Common myeloid progenitor, CD34-positive (primary cell): ENCODE data around the gene SLC39A1.

ENCODE experiments used
- CTCF ChIA-PET: fragments of 350-600 bp; sonication (Branson Sonifier 250); formaldehyde crosslinking; loops from one replicate; lab custom pipeline; 2021; ENCODE audit warnings: antibody characterized with exemption; lab: Charles Lee
- POLR2A ChIA-PET: fragments of 350-600 bp; sonication (Branson Sonifier 250); formaldehyde crosslinking; loops from one replicate; lab custom pipeline; 2021; ENCODE audit warnings: antibody characterized with exemption; lab: Charles Lee
- DNase-seq, 3 donors: peaks; one replicate each; pipeline versions ENCODE4 v3.0.0 to v3.0.0-alpha.2; 2013
- H3K27ac ChIP-seq, 2 experiments: 1 replicate in 1 of 2; 2 replicates in 1 of 2; pipeline ENCODE4 v1.7.0; 2013; ENCODE audit warnings: inconsistent platforms in 2 of 2, low read length in 2 of 2, mild to moderate bottlenecking in 2 of 2, low read depth in 1 of 2, moderate library complexity in 1 of 2; ENCODE audit not compliant: severe bottlenecking in 2 of 2, insufficient read depth in 1 of 2, poor library complexity in 1 of 2
- H3K27me3 ChIP-seq, 5 experiments: replicated peaks in 2 of 5; 1 replicate in 3 of 5; 2 replicates in 2 of 5; pipeline versions ENCODE4 v1.6.1 to v1.7.0; 2013; ENCODE audit warnings: low read length in 4 of 5, mild to moderate bottlenecking in 2 of 5, moderate library complexity in 2 of 5, inconsistent platforms in 1 of 5; ENCODE audit not compliant: insufficient read depth in 5 of 5, control insufficient read depth in 4 of 5
- H3K36me3 ChIP-seq, 4 experiments: 1 replicate in 2 of 4; 2 replicates in 2 of 4; pipeline versions ENCODE4 v1.6.1 to v1.7.0; 2013; ENCODE audit warnings: low read length in 3 of 4, control low read depth in 1 of 4, mild to moderate bottlenecking in 1 of 4; ENCODE audit not compliant: control insufficient read depth in 4 of 4, insufficient read depth in 4 of 4
- H3K4me1 ChIP-seq, 4 experiments: 1 replicate in 3 of 4; 2 replicates in 1 of 4; pipeline versions ENCODE4 v1.6.1 to v1.7.1; 2013; ENCODE audit warnings: low read length in 3 of 4, mild to moderate bottlenecking in 3 of 4, control low read depth in 1 of 4, inconsistent platforms in 1 of 4, moderate library complexity in 1 of 4; ENCODE audit not compliant: control insufficient read depth in 4 of 4, insufficient read depth in 4 of 4; ENCODE audit errors: control extremely low read depth in 1 of 4
- H3K4me3 ChIP-seq, 7 experiments: 1 replicate in 4 of 7; 2 replicates in 3 of 7; pipeline versions ENCODE4 v1.5.1 to v1.7.0; 2013; ENCODE audit warnings: mild to moderate bottlenecking in 7 of 7, low read length in 6 of 7, moderate library complexity in 6 of 7, inconsistent platforms in 2 of 7, low read depth in 2 of 7, control low read depth in 1 of 7; ENCODE audit not compliant: insufficient read depth in 4 of 7, control insufficient read depth in 1 of 7; ENCODE audit errors: extremely low read depth in 1 of 7
- H3K9me3 ChIP-seq, 5 experiments: 1 replicate in 4 of 5; 2 replicates in 1 of 5; pipeline versions ENCODE4 v1.6.1 to v1.7.1; 2013; ENCODE audit warnings: low read length in 4 of 5, mild to moderate bottlenecking in 2 of 5, inconsistent platforms in 1 of 5, low read depth in 1 of 5, moderate library complexity in 1 of 5; ENCODE audit not compliant: control insufficient read depth in 4 of 5, insufficient read depth in 2 of 5; ENCODE audit errors: control extremely low read depth in 1 of 5
- WGBS: methylation state at CpG from one replicate; pipeline ENCODE4 v1.1.5; 2013; ENCODE audit not compliant: insufficient coverage; 5-methylcytosine and 5-hydroxymethylcytosine counted together

Gene SLC39A1

DNA sequence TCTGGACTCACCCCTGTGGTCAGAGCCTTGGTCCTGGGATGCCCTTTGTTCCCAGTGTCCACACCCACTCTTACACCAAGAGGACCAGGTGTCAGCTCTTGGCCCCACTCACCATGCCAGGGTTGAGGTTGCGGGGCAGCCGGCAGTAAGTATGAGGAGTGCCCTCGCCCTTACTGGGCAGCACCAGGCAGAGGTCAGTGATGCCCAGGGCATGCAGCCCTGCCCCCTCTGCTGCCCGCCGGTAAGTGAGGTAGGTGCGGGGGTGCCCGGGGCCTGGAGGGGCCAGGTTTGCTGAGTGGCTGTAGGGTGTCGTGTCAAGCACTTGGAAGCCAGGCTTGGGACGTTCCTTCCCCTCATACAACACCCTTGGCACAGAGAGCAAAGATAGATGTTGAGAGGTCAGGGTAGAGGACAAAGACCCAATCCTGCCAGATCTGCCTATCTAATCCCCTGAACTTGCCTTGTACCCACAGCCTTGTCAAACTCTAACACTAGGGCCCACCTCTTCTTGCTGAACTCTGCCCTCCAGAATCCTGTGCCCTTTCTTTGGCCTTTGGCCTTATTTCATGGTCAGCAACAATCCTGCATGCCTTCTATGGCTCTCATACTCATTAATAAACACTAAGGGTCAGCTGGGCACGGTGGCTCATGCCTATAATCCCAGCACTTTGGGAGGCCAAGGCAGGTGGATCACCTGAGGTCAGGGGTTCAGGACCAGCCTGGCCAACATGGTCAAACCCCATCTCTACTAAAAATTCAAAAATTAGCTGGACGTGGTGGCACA is 20.4 kb downstream of the SLC39A1 start:
- CTCF ChIA-PET = interaction anchor here (0.7 to 5.1 kb wide), 3 partner anchors 9 to 20 kb away, joined by 3 to 31 read pairs (median 10); partner anchors contain the start of gene GATAD2B
- Histone ChIP-seq H3K36me3 (peaks cover 7 to 62% (median 47%) of the 10 kb centered on the region in 4 experiments), H3K27ac (no peak overlapping the region), H3K4me1 (peaks cover 4 to 33% (median 30%) of the 10 kb centered on the region in 4 experiments), H3K27me3 (no peaks in the 10 kb centered on the region), H3K4me3 (no peak overlapping the region), H3K9me3 (no peaks in the 10 kb centered on the region)
- DNase-seq = no peak
- 100% methylated on average over 5 of the region's 11 CpGs for WGBS
- POLR2A ChIA-PET = no interaction called here

GRCh38 chr1:153941826-153942725 is 21.3 kb downstream of the SLC39A1 start:
- POLR2A ChIA-PET = no interaction called here
- Histone ChIP-seq H3K4me1 (peaks cover 4 to 28% (median 26%) of the 10 kb centered on the region in 4 experiments), H3K27me3 (no peaks in the 10 kb centered on the region), H3K4me3 (no peak overlapping the region), H3K27ac (no peak overlapping the region), H3K36me3 (peaks cover 9 to 64% (median 50%) of the 10 kb centered on the region in 4 experiments), H3K9me3 (no peaks in the 10 kb centered on the region)
- DNase-seq = no peak
- CTCF ChIA-PET = interaction anchor here (0.7 to 1.8 kb wide), 2 partner anchors 13 to 29 kb away, joined by 3 to 5 read pairs; no protein-coding TSS in a partner anchor
- WGBS = 99% methylated on average over 20 of the region's 34 CpGs

- no peaks in the 10 kb centered on the region for H3K9me3 ChIP-seq
- ChIA-PET POLR2A (interaction anchor here (0.6 to 0.8 kb wide), 2 partner anchors 17 to 174 kb away, joined by 3 to 5 read pairs; no protein-coding TSS in a partner anchor), CTCF (interaction anchor here (0.6 to 1.8 kb wide), 6 partner anchors 10 to 81 kb away, joined by 3 to 5 read pairs (median 4); partner anchors contain the start of gene JTB)
- peaks cover 4 to 21% (median 21%) of the 10 kb centered on the region in 4 experiments for H3K4me1 ChIP-seq
- peaks cover 13 to 75% (median 63%) of the 10 kb centered on the region in 4 experiments for H3K36me3 ChIP-seq
- H3K27me3 ChIP-seq = no peaks in the 10 kb centered on the region
- DNase-seq = no peak
- no peak overlapping the region for H3K4me3 ChIP-seq
- no peak overlapping the region for H3K27ac ChIP-seq
- 100% methylated on average over 8 of the region's 8 CpGs for WGBS
Measured at GRCh38 chr1:153940756-153941155, 22.6 kb downstream of the SLC39A1 start.

GRCh38 chr1:153939476-153939875 is 23.9 kb downstream of the SLC39A1 start:
- Histone ChIP-seq H3K9me3 (no peaks in the 10 kb centered on the region), H3K27ac (no peak overlapping the region), H3K4me3 (no peak overlapping the region), H3K36me3 (peaks cover 13 to 85% (median 70%) of the 10 kb centered on the region in 4 experiments), H3K27me3 (no peaks in the 10 kb centered on the region), H3K4me1 (peaks cover 4 to 9% (median 9%) of the 10 kb centered on the region in 4 experiments)
- POLR2A ChIA-PET = no interaction called here
- WGBS = 96% methylated on average over 12 of the region's 12 CpGs
- DNase-seq = no peak
- CTCF ChIA-PET = interaction anchor here (1.0 to 1.4 kb wide), 6 partner anchors 13 to 126 kb away, joined by 3 to 6 read pairs (median 4); partner anchors contain the start of gene JTB

DNA sequence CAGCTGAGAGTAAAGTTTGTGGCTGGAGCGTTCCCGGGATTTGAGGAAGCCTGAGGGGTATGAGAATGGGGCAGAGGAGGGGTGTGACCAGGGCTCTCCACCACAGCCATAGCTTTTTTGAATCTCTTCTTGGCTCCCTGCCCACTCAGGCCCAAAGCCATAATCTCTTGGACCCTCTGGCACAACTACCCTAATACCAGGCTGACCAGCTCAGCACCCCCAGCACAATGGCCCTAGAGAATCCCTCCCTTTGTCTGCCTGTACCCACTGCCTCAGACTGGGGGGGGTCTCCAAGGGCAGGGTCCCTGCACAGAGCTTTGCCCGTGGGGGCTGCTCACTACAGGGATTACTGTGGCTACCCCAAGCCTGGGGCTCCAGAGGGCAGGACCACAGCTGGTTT is 24.3 kb downstream of the SLC39A1 start:
- peaks cover 13 to 88% (median 74%) of the 10 kb centered on the region in 4 experiments for H3K36me3 ChIP-seq
- POLR2A ChIA-PET = no interaction called here
- CTCF ChIA-PET = interaction anchor here (1.0 to 1.2 kb wide), 3 partner anchors 13 to 125 kb away, joined by 3 to 6 read pairs (median 3); no protein-coding TSS in a partner anchor

GRCh38 chr1:153937331-153937730 is 26.0 kb downstream of the SLC39A1 start:
- Histone ChIP-seq H3K4me1 (no peaks in the 10 kb centered on the region), H3K4me3 (no peak overlapping the region), H3K27me3 (no peaks in the 10 kb centered on the region), H3K27ac (no peak overlapping the region), H3K9me3 (no peaks in the 10 kb centered on the region), H3K36me3 (peaks cover 11 to 92% (median 75%) of the 10 kb centered on the region in 4 experiments)
- WGBS = 96% methylated on average over 9 of the region's 10 CpGs
- POLR2A ChIA-PET = no interaction called here
- CTCF ChIA-PET = interaction anchor here (1.0 to 2.0 kb wide), 3 partner anchors 9 to 115 kb away, joined by 3 to 6 read pairs (median 6); partner anchors contain the start of gene DENND4B
- DNase-seq = no peak

More for the DNA sequence above, 24.3 kb downstream of the SLC39A1 start:
- peaks cover 0 to 4% (median 4%) of the 10 kb centered on the region in 4 experiments for H3K4me1 ChIP-seq
- no peak overlapping the region for H3K4me3 ChIP-seq
- no peak for DNase-seq
- H3K9me3 ChIP-seq = no peaks in the 10 kb centered on the region
- WGBS = 100% methylated on average over 3 of the region's 3 CpGs
- no peaks in the 10 kb centered on the region for H3K27me3 ChIP-seq
- H3K27ac ChIP-seq = no peak overlapping the region
